ENCODE results near the gene PSD. TPM values are rescaled to one million over a fixed set of nuclear protein-coding genes. Genes with fewer than 3 reads are reported as not detected.

Gene PSD
- total RNA-seq, 1 donor from 2014 or later: 88.5 TPM

DNA sequence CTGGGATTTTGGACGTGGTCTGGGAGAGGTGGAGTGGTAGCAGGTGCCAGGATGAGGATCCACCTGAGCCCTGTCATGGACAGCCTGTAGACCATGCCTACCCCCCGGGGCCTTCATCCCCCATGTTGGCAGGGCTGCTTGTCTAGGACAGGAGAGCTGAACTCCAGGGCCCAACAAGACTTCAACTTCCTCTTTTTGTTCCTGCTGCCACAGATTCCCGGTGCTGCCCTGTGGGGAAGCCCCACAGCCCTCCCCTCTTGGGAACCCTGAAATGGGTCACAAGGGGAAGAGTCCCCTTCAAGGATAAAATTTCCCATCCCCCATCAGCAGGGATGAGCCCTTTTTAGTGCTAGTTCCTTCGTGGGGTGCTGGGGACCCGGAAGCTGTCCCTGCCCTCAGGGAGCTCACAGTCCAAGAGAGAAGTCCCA lies 15.0 kb upstream of the PSD start:
- DNase-seq: no peak
- H3K27ac Mint-ChIP-seq (ENCODE audit: unreplicated experiment): no peak overlapping the region
- peaks cover 8% of the 10 kb centered on the region for H3K4me1 Mint-ChIP-seq (ENCODE audit: low read depth, unreplicated experiment)
- TF ChIP-seq, protein P1, sequence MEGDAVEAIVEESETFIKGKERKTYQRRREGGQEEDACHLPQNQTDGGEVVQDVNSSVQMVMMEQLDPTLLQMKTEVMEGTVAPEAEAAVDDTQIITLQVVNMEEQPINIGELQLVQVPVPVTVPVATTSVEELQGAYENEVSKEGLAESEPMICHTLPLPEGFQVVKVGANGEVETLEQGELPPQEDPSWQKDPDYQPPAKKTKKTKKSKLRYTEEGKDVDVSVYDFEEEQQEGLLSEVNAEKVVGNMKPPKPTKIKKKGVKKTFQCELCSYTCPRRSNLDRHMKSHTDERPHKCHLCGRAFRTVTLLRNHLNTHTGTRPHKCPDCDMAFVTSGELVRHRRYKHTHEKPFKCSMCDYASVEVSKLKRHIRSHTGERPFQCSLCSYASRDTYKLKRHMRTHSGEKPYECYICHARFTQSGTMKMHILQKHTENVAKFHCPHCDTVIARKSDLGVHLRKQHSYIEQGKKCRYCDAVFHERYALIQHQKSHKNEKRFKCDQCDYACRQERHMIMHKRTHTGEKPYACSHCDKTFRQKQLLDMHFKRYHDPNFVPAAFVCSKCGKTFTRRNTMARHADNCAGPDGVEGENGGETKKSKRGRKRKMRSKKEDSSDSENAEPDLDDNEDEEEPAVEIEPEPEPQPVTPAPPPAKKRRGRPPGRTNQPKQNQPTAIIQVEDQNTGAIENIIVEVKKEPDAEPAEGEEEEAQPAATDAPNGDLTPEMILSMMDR (IDR thresholded peaks at IDR 0.05; ENCODE audit: partially characterized antibody, unreplicated experiment): no peak
- peaks cover 7% of the 10 kb centered on the region for H3K9me3 Mint-ChIP-seq (ENCODE audit: unreplicated experiment)
- H3K27me3 Mint-ChIP-seq (ENCODE audit: unreplicated experiment): peaks cover 15% of the 10 kb centered on the region
- H3K36me3 Mint-ChIP-seq (ENCODE audit: unreplicated experiment): no peaks in the 10 kb centered on the region
- H3K4me3 Mint-ChIP-seq (ENCODE audit: unreplicated experiment): no peak overlapping the region

DNA sequence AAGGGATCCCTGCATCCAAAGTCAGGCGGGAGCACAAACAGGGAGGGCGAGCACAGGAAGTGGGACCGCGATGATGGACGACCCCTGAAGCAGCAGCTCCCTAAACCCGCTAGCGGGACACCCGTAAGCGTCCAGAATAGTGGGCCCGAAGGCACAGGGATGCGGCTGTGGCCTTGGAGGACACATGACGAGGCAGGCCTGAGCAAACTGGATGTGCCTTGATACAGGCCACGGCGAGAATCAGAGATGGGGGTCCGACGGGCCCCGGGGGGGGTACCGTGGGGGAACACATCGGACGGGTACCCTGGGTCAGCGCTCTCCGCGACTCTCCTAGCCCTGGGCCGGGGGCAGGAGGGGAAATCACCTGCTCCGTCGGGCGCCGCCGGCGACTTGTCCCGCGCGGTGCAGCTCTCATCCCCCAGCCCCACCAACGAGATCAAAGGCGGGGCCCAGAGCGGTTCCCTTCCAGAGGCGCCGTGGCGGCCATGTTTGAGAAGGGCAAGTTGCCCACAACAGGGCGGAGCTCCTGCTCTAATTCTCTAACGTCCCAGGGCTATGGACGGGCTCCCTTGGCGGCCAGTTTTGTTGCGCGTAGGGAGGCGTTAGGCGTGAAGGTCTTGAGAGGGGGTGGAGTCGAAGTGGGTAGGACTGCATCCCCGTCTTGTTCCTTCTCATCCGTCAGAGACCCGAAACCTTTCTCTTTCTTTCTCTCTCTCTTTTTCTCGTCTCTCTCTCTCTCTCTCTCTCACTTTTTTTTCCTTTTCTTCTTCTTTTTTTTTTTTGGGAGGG lies 13.8 kb upstream of the PSD start, which contains the start of gene CUEDC2:
CUEDC2 (minus strand) TSS at position 413 of the 789 bp plus-strand sequence. CDS start 7,386 bp downstream, outside the sequence.
- H3K27me3 Mint-ChIP-seq (ENCODE audit: unreplicated experiment): peaks cover 15% of the 10 kb centered on the region
- peaks cover 7% of the 10 kb centered on the region for H3K9me3 Mint-ChIP-seq (ENCODE audit: unreplicated experiment)
- TF ChIP-seq, protein P1 (IDR thresholded peaks at IDR 0.05; ENCODE audit: partially characterized antibody, unreplicated experiment): no peak
- peak within 1 kb of the TSS; percentile 97 for H3K27ac Mint-ChIP-seq (ENCODE audit: unreplicated experiment)
- peaks cover 8% of the 10 kb centered on the region for H3K4me1 Mint-ChIP-seq (ENCODE audit: low read depth, unreplicated experiment)
- DNase-seq: peak; percentile 98
- no peaks in the 10 kb centered on the region for H3K36me3 Mint-ChIP-seq (ENCODE audit: unreplicated experiment)
- peak within 1 kb of the TSS; percentile 98 for H3K4me3 Mint-ChIP-seq (ENCODE audit: unreplicated experiment)

DNA sequence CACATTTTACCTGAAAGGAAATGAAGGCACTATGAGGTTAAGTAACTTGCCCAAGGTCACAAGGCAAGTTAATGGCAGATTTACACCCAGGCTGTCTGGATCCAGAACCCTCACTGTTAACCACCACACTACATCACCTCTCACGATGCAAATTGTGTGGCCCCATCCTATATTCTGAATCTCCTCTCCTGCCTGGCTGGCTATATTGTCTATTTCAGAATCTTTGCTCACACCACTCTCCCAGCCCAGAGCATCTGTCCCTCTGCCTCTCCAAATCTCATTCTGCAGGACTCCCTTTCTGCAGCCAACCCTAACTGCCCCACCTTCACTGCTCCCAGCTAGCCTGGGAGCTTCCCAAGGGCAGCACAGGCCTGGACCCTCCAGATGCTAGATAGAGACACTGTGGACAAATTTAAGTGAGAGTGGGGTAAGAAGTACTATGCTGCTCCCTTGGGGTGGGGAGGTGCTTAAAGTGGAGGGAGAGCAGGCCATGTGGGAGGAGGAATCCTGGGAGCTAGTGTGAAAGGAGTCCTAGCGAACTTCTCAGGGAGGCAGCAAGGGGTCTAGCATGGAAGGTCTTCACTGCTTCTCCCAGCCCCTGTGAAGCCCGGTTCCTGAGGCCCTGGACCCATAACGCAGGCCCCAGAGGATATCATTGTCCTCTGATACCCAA lies 13.0 kb upstream of the PSD start:
- Mint-ChIP-seq H3K4me1 (ENCODE audit: low read depth, unreplicated experiment) (peaks cover 8% of the 10 kb centered on the region), H3K27me3 (ENCODE audit: unreplicated experiment) (peaks cover 13% of the 10 kb centered on the region), H3K4me3 (ENCODE audit: unreplicated experiment) (peak overlapping the region; percentile 98), H3K27ac (ENCODE audit: unreplicated experiment) (peak overlapping the region; percentile 97), H3K9me3 (ENCODE audit: unreplicated experiment) (peaks cover 7% of the 10 kb centered on the region), H3K36me3 (ENCODE audit: unreplicated experiment) (no peaks in the 10 kb centered on the region)
- DNase-seq: no peak
- TF ChIP-seq, protein P1 (IDR thresholded peaks at IDR 0.05; ENCODE audit: partially characterized antibody, unreplicated experiment): no peak

DNA sequence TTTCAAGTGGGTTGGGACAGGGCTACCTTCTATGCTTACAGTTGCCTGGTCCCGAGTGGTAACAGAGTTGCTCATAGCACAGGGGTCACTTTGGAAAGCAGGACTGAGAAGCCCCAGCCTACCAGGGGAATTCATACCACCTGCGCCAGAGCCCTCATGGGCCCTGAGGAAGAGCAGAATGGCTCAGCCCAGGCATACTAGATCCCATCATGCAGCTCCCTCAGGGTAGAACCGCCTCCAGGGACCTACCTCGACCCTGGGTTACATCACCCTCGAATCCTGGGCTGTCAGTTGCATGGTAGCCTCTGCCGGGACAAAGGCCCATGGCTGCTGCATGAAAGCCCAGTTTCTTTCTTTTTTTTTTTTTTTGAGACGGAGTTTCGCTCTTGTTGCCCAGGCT lies 10.9 kb upstream of the PSD start:
- TF ChIP-seq, protein P1 (IDR thresholded peaks at IDR 0.05; ENCODE audit: partially characterized antibody, unreplicated experiment): no peak
- no peaks in the 10 kb centered on the region for H3K36me3 Mint-ChIP-seq (ENCODE audit: unreplicated experiment)
- no peak overlapping the region for H3K4me3 Mint-ChIP-seq (ENCODE audit: unreplicated experiment)
- peaks cover 4% of the 10 kb centered on the region for H3K9me3 Mint-ChIP-seq (ENCODE audit: unreplicated experiment)
- H3K27me3 Mint-ChIP-seq (ENCODE audit: unreplicated experiment): peaks cover 5% of the 10 kb centered on the region
- H3K27ac Mint-ChIP-seq (ENCODE audit: unreplicated experiment): no peak overlapping the region
- peaks cover 8% of the 10 kb centered on the region for H3K4me1 Mint-ChIP-seq (ENCODE audit: low read depth, unreplicated experiment)
- no peak for DNase-seq
